HepG2 (cell line): Measurements from ENCODE around the gene NMT2. TPM values are rescaled to one million over a fixed set of nuclear protein-coding genes. Genes with fewer than 3 reads are reported as not detected.

Experiments
- ATAC-seq: fragments of 200-7000 bp; cut with Tn5 transposase; 3 replicates; pipeline ENCODE4 v1.9.1; 2020; ENCODE audit warnings: mild to moderate bottlenecking, moderate library complexity
- BruUV-seq: library from RNA; stranded (reverse); fragments of 400-500 nt; replicated peaks from 2 replicates; lab custom pipeline; 2021; lab: Mats Ljungman, UMichigan
- CTCF ChIA-PET: fragments of 300-600 bp; formaldehyde crosslinking; extraction: SDS; loops from one replicate; lab custom pipeline; 2021; ENCODE audit warnings: low total read pairs, inconsistent platforms, low intra/inter-chr PET ratio; lab: Yijun Ruan, JAX
- POLR2A ChIA-PET: fragments of 350-600 bp; sonication (Branson Sonifier 250); formaldehyde crosslinking; loops from one replicate; lab custom pipeline; 2020; ENCODE audit warnings: antibody characterized with exemption, inconsistent platforms; lab: Yijun Ruan, JAX
- DNase-seq: peaks from one replicate; pipeline ENCODE4 v3.0.0-alpha.2; 2015; ENCODE audit warnings: low spot score
- FAIRE-seq: peaks from 3 replicates; lab custom pipeline; 2011; peaks lifted over from hg19 to GRCh38; lab: Jason Lieb, UNC
- H2AFZ ChIP-seq: one replicate; pipeline ENCODE4 v1.6.1; 2011; ENCODE audit warnings: low read length, inconsistent platforms
- H3K27ac ChIP-seq: fragments of 300-600 bp; 3 replicates; pipeline ENCODE4 v1.8.0; 2011; ENCODE audit warnings: mixed run types, mild to moderate bottlenecking, mixed read lengths, low read length, inconsistent platforms; ENCODE audit not compliant: insufficient read depth; ENCODE audit errors: extremely low read length
- H3K27me3 ChIP-seq, 2 experiments: fragments of 200-600 bp in 1 of 2; 2 replicates in 1 of 2; 3 replicates in 1 of 2; pipeline versions ENCODE4 v1.6.0 to v1.8.0; 2011; ENCODE audit warnings: low read length in 2 of 2, mild to moderate bottlenecking in 2 of 2, moderate library complexity in 2 of 2, inconsistent platforms in 1 of 2; ENCODE audit not compliant: insufficient read depth in 2 of 2, control insufficient read depth in 1 of 2
- H3K36me3 ChIP-seq, 2 experiments: fragments of 200-600 bp in 1 of 2; replicated peaks in 1 of 2; 2 replicates in 1 of 2; 3 replicates in 1 of 2; pipeline versions ENCODE4 v1.5.1 to v1.8.0; 2011; ENCODE audit warnings: low read length in 2 of 2, inconsistent platforms in 1 of 2; ENCODE audit not compliant: insufficient read depth in 2 of 2, control insufficient read depth in 1 of 2
- H3K4me1 ChIP-seq: 2 replicates; pipeline ENCODE4 v1.5.1; 2012; ENCODE audit warnings: low read length, inconsistent platforms; ENCODE audit not compliant: insufficient read depth
- H3K4me2 ChIP-seq: 2 replicates; pipeline ENCODE4 v1.6.0; 2011; ENCODE audit warnings: low read depth, low read length, inconsistent platforms
- H3K4me3 ChIP-seq, 3 experiments: fragments of 200-600 bp in 1 of 3; sonication (generic), shearing (Covaris generic) in 1 of 3; replicated peaks in 1 of 3; 2 replicates each; pipeline ENCODE4 v1.5.1; 2011 to 2016; ENCODE audit warnings: low read length in 3 of 3, inconsistent platforms in 2 of 3, low read depth in 2 of 3, mild to moderate bottlenecking in 2 of 3, control low read depth in 1 of 3, mixed read lengths in 1 of 3; ENCODE audit not compliant: insufficient read depth in 1 of 3
- H3K79me2 ChIP-seq: one replicate; pipeline ENCODE4 v1.6.1; 2011; ENCODE audit warnings: low read length, inconsistent platforms; ENCODE audit not compliant: insufficient read depth
- H3K9ac ChIP-seq: 2 replicates; pipeline ENCODE4 v1.6.0; 2011; ENCODE audit warnings: mild to moderate bottlenecking, low read depth, low read length, inconsistent platforms; ENCODE audit not compliant: insufficient read depth
- H3K9me3 ChIP-seq: 2 replicates; pipeline ENCODE4 v1.5.1; 2012; ENCODE audit warnings: mild to moderate bottlenecking, low read length
- H4K20me1 ChIP-seq: 2 replicates; pipeline ENCODE4 v1.6.0; 2011; ENCODE audit warnings: inconsistent platforms, mild to moderate bottlenecking, low read length, moderate library complexity; ENCODE audit not compliant: insufficient read depth
- CTCF ChIP-seq: sonication (generic); formaldehyde crosslinking; IDR thresholded peaks from 2 replicates; pipeline ENCODE4 v1.5.0; 2020; ENCODE audit warnings: mild to moderate bottlenecking, missing genetic modification reagents, moderate library complexity
- KDM3A ChIP-seq: IDR thresholded peaks from 2 replicates; pipeline ENCODE4 v1.6.1; 2018; ENCODE audit warnings: low read depth, missing compliant biosample characterization
- PPARG ChIP-seq: conservative IDR thresholded peaks from 2 replicates; pipeline ENCODE4 v1.6.1; 2016; ENCODE audit warnings: missing biosample characterization, missing genetic modification reagents
- RBM39 ChIP-seq: fragments of 200-400 bp; formaldehyde crosslinking; IDR thresholded peaks from one replicate; pipeline ENCODE4 v1.6.1; 2018; ENCODE audit warnings: antibody characterized with exemption, mild to moderate bottlenecking, low read depth, low read length; ENCODE audit not compliant: poor library complexity, severe bottlenecking
- SKIL ChIP-seq: sonication (generic); formaldehyde crosslinking; IDR thresholded peaks from 2 replicates; pipeline ENCODE4 v1.8.0; 2022; ENCODE audit warnings: missing genetic modification reagents, mild to moderate bottlenecking, moderate library complexity, borderline replicate concordance
- STAG1 ChIP-seq: sonication (generic); formaldehyde crosslinking; IDR thresholded peaks from 2 replicates; pipeline ENCODE4 v1.4.0; 2020; ENCODE audit warnings: missing genetic modification reagents
- ZNF230 ChIP-seq: sonication (generic); formaldehyde crosslinking; IDR thresholded peaks from 2 replicates; pipeline ENCODE4 v1.4.0; 2020; ENCODE audit warnings: mild to moderate bottlenecking, missing genetic modification reagents
- ZNF776 ChIP-seq: sonication (generic); formaldehyde crosslinking; IDR thresholded peaks from 2 replicates; pipeline ENCODE4 v1.4.0; 2020; ENCODE audit warnings: mild to moderate bottlenecking, missing genetic modification reagents
- ZNF850 ChIP-seq: sonication (generic); formaldehyde crosslinking; conservative IDR thresholded peaks from 2 replicates; pipeline ENCODE4 v1.9.0; 2021; ENCODE audit warnings: mild to moderate bottlenecking, missing genetic modification reagents
- WGBS: methylation state at CpG from one replicate; pipeline ENCODE4 v1.1.6; 2017; ENCODE audit warnings: low lambda C conversion rate; 5-methylcytosine and 5-hydroxymethylcytosine counted together
- in situ Hi-C: cut with HindIII; loops from 2 replicates; pipeline ENCODE4 v1.10.0; 2017; ENCODE audit warnings: low pct_unique_long_range_greater_than_20kb; ENCODE audit not compliant: extremely low pct_ligation_motif_present
- intact Hi-C: fragments of 100-400 bp; cut with micrococcal nuclease; formaldehyde crosslinking; loops from one replicate; pipeline ENCODE4 v1.10.0; 2022; ENCODE audit not compliant: unreplicated experiment
- polyA plus RNA-seq, 8 experiments: library from polyadenylated mRNA; depleted of rRNA in 3 of 8; stranded (reverse) in 7 of 8; unstranded in 1 of 8; fragments of >200 nt; fragmentation: Illumina TruSeq in 4 of 8; extraction: Trizol in 4 of 8; gene quantifications; 2 replicates each; pipeline versions ENCODE4 v1.2.1 to v1.2.3, GENCODE V29; 2011 to 2016; ENCODE audit warnings: low read depth in 4 of 8, missing spikeins in 1 of 8, mixed read lengths in 1 of 8; ENCODE audit not compliant: insufficient read depth in 1 of 8
- total RNA-seq, 5 experiments: library from RNA; depleted of rRNA; stranded (reverse); fragments of >200 nt; fragmentation: Illumina TruSeq; extraction: Trizol; gene quantifications; 2 replicates each; pipeline ENCODE4 v1.2.3, GENCODE V29; 2016; ENCODE audit warnings: low read depth in 1 of 5

The NMT2 gene
- total and polyA plus RNA-seq, 2 of the 13 experiments (the other 11 are each of a cell fraction or from before 2014, with no cell fraction given) = 10.1 to 23.8 TPM

- Histone ChIP-seq H3K4me1 (0 out of 2 replicates have a peak, but pooled peaks cover 7% of the 10 kb centered on the region), H2AFZ (no peak overlapping the region), H3K4me2 (no peak overlapping the region), H3K27me3 (no peaks in the 10 kb centered on the region), H3K36me3 (no peaks in the 10 kb centered on the region), H3K4me3 (no peak overlapping the region), H3K9me3 (0 out of 2 replicates have a peak, but pooled peaks cover 8% of the 10 kb centered on the region), H3K27ac (no peak overlapping the region), H3K79me2 (no peaks in the 10 kb centered on the region), H3K9ac (no peak overlapping the region), H4K20me1 (no peaks in the 10 kb centered on the region)
- DNase-seq (no peak), ATAC-seq (no peak), FAIRE-seq (no peak)
- in situ Hi-C loops = no loop called here
- POLR2A ChIA-PET = no interaction called here
- CTCF ChIA-PET = no interaction called here
- no TSS peak for BruUV-seq
- TF ChIP-seq ZNF850 (CRISPR knock-in tag) (peak; percentile 84; the same call in 1 of the 2 replicates), ZNF230 (CRISPR knock-in tag) (no peak)
- intact Hi-C loops = no loop called here
- 94% methylated on average over 5 of the region's 5 CpGs for WGBS
Observed at GRCh38 chr10:15072358-15072757, 96.1 kb downstream of the NMT2 start.

GRCh38 chr10:15069230-15069629 is 99.3 kb downstream of the NMT2 start:
- 43% methylated on average over 4 of the region's 4 CpGs for WGBS
- no peaks in the 10 kb centered on the region for H3K36me3 ChIP-seq
- no peaks in the 10 kb centered on the region for H3K79me2 ChIP-seq
- no peaks in the 10 kb centered on the region for H3K27me3 ChIP-seq
- H3K4me2 ChIP-seq = no peak overlapping the region
- ChIA-PET POLR2A (no interaction called here), CTCF (no interaction called here)
- 0 out of 2 replicates have a peak, but pooled peaks cover 8% of the 10 kb centered on the region for H3K9me3 ChIP-seq
- H3K4me3 ChIP-seq = no peak overlapping the region
- H4K20me1 ChIP-seq = no peaks in the 10 kb centered on the region
- no TSS peak for BruUV-seq
- FAIRE-seq = no peak
- H2AFZ ChIP-seq = no peak overlapping the region
- no peak overlapping the region for H3K27ac ChIP-seq
- TF ChIP-seq RBM39 (no peak), KDM3A (CRISPR knock-in tag) (no peak), STAG1 (peak; percentile 39), CTCF (peak; percentile 27; the same call in 1 of the 2 replicates), PPARG (CRISPR knock-in tag) (no peak), SKIL (no peak), ZNF776 (CRISPR knock-in tag) (no peak)
- in situ Hi-C loops = no loop called here
- 0 out of 2 replicates have a peak, but pooled peaks cover 7% of the 10 kb centered on the region for H3K4me1 ChIP-seq
- no peak for DNase-seq
- no peak overlapping the region for H3K9ac ChIP-seq
- intact Hi-C loops = no loop called here
- peak; percentile 90 for ATAC-seq
